HUES6 (cell line): Measurements from ENCODE around the gene PXT1.
"Not testable (repeated sequence)": the region's sequence is repeated elsewhere in the genome, so short reads cannot be mapped to it uniquely, and the experiment has no call there.

Experiments
- H3K27ac ChIP-seq: 2 replicates; pipeline ENCODE4 v1.7.0; 2013; ENCODE audit warnings: low read depth, mild to moderate bottlenecking, low read length, inconsistent platforms
- H3K27me3 ChIP-seq: 2 replicates; pipeline ENCODE4 v1.6.1; 2013; ENCODE audit warnings: low read length; ENCODE audit not compliant: control insufficient read depth, insufficient read depth
- H3K36me3 ChIP-seq: 2 replicates; pipeline ENCODE4 v1.6.1; 2013; ENCODE audit warnings: low read length; ENCODE audit not compliant: control insufficient read depth, insufficient read depth
- H3K4me1 ChIP-seq: 2 replicates; pipeline ENCODE4 v1.6.1; 2013; ENCODE audit warnings: low read length; ENCODE audit not compliant: control insufficient read depth, insufficient read depth
- H3K4me3 ChIP-seq: 2 replicates; pipeline ENCODE4 v1.5.1; 2013; ENCODE audit warnings: low read depth, low read length
- H3K9ac ChIP-seq: one replicate; pipeline ENCODE4 v1.6.1; 2013; ENCODE audit warnings: mild to moderate bottlenecking, low read length
- H3K9me3 ChIP-seq: 2 replicates; pipeline ENCODE4 v1.6.1; 2013; ENCODE audit warnings: low read depth, low read length; ENCODE audit not compliant: control insufficient read depth, insufficient read depth

The PXT1 gene

GRCh38 chr6:36442671-36443470 lies at the start of gene PXT1, which contains the start of gene KCTD20:
Gene PXT1, minus strand, starts transcription at chr6:36442854. Its CDS starts 16,772 bp downstream, at chr6:36426082.
Gene KCTD20, plus strand, starts transcription at chr6:36443000. Its CDS starts 27,098 bp downstream, at chr6:36470098.
- no peaks in the 10 kb centered on the region for H3K27me3 ChIP-seq
- H3K36me3 ChIP-seq = no peaks in the 10 kb centered on the region
- peaks cover 22% of the 10 kb centered on the region for H3K4me1 ChIP-seq
- peak within 1 kb of the TSS; percentile 91 for H3K4me3 ChIP-seq
- H3K9me3 ChIP-seq = no peaks in the 10 kb centered on the region
- peak within 1 kb of the TSS; percentile 94 for H3K9ac ChIP-seq
- H3K27ac ChIP-seq = peak within 1 kb of the TSS; percentile 90

- Histone ChIP-seq H3K9ac (no peak overlapping the region), H3K27ac (no peak overlapping the region), H3K4me3 (no peak overlapping the region)
Measured at GRCh38 chr6:36492092-36492491, 49.4 kb upstream of the PXT1 start.

GRCh38 chr6:36491378-36491965 lies 48.8 kb upstream of the PXT1 start:
- no peak overlapping the region for H3K9ac ChIP-seq
- H3K4me3 ChIP-seq = no peak overlapping the region
- peaks cover 15% of the 10 kb centered on the region for H3K4me1 ChIP-seq
- H3K27me3 ChIP-seq = no peaks in the 10 kb centered on the region
- peaks cover 45% of the 10 kb centered on the region for H3K36me3 ChIP-seq
- H3K9me3 ChIP-seq = no peaks in the 10 kb centered on the region
- no peak overlapping the region for H3K27ac ChIP-seq

More at GRCh38 chr6:36492092-36492491, 49.4 kb upstream of the PXT1 start:
- peaks cover 45% of the 10 kb centered on the region for H3K36me3 ChIP-seq
- no peaks in the 10 kb centered on the region for H3K9me3 ChIP-seq
- H3K27me3 ChIP-seq = no peaks in the 10 kb centered on the region
- H3K4me1 ChIP-seq = peaks cover 15% of the 10 kb centered on the region

- Histone ChIP-seq H3K9ac (no peak overlapping the region), H3K27me3 (no peaks in the 10 kb centered on the region), H3K36me3 (peaks cover 44% of the 10 kb centered on the region), H3K9me3 (no peaks in the 10 kb centered on the region), H3K4me3 (no peak overlapping the region), H3K27ac (no peak overlapping the region), H3K4me1 (peaks cover 13% of the 10 kb centered on the region)
Measured at GRCh38 chr6:36489426-36489825, 46.8 kb upstream of the PXT1 start.

- Histone ChIP-seq H3K9ac (no peak overlapping the region), H3K9me3 (no peaks in the 10 kb centered on the region), H3K4me1 (peaks cover 10% of the 10 kb centered on the region), H3K27ac (no peak overlapping the region), H3K27me3 (no peaks in the 10 kb centered on the region), H3K36me3 (peaks cover 48% of the 10 kb centered on the region), H3K4me3 (no peak overlapping the region)
Measured at GRCh38 chr6:36488221-36488620, 45.6 kb upstream of the PXT1 start.

- no peaks in the 10 kb centered on the region for H3K27me3 ChIP-seq
- H3K36me3 ChIP-seq = peaks cover 48% of the 10 kb centered on the region
- peaks cover 8% of the 10 kb centered on the region for H3K4me1 ChIP-seq
- H3K9me3 ChIP-seq = no peaks in the 10 kb centered on the region
- H3K9ac ChIP-seq = no peak overlapping the region
- no peak overlapping the region for H3K27ac ChIP-seq
- H3K4me3 ChIP-seq = no peak overlapping the region
Measured at GRCh38 chr6:36487698-36488097, 45.0 kb upstream of the PXT1 start.

GRCh38 chr6:36484736-36485135 lies 42.1 kb upstream of the PXT1 start:
- peaks cover 69% of the 10 kb centered on the region for H3K36me3 ChIP-seq

GRCh38 chr6:36483326-36483725 lies 40.7 kb upstream of the PXT1 start:
- H3K27me3 ChIP-seq, H3K9me3 ChIP-seq, H3K4me1 ChIP-seq, H3K4me3 ChIP-seq, H3K27ac ChIP-seq, H3K9ac ChIP-seq: not testable (repeated sequence)
- peaks cover 77% of the 10 kb centered on the region for H3K36me3 ChIP-seq

More at GRCh38 chr6:36484736-36485135, 42.1 kb upstream of the PXT1 start:
- H3K4me1 ChIP-seq = no peaks in the 10 kb centered on the region
- no peak overlapping the region for H3K9ac ChIP-seq
- H3K4me3 ChIP-seq = no peak overlapping the region
- no peaks in the 10 kb centered on the region for H3K9me3 ChIP-seq
- H3K27ac ChIP-seq = no peak overlapping the region
- H3K27me3 ChIP-seq = no peaks in the 10 kb centered on the region

- Histone ChIP-seq H3K9ac (no peak overlapping the region), H3K27me3 (no peaks in the 10 kb centered on the region), H3K4me1 (no peaks in the 10 kb centered on the region), H3K9me3 (no peaks in the 10 kb centered on the region), H3K27ac (no peak overlapping the region), H3K36me3 (peaks cover 52% of the 10 kb centered on the region), H3K4me3 (no peak overlapping the region)
Measured at GRCh38 chr6:36479256-36479655, 36.6 kb upstream of the PXT1 start.

- Histone ChIP-seq H3K9me3 (no peaks in the 10 kb centered on the region), H3K27ac (no peak overlapping the region), H3K4me1 (no peaks in the 10 kb centered on the region), H3K27me3 (no peaks in the 10 kb centered on the region), H3K36me3 (peaks cover 48% of the 10 kb centered on the region), H3K9ac (no peak overlapping the region), H3K4me3 (no peak overlapping the region)
Measured at GRCh38 chr6:36478051-36478526, 35.4 kb upstream of the PXT1 start.

GRCh38 chr6:36469946-36470345 lies 27.3 kb upstream of the PXT1 start:
- no peaks in the 10 kb centered on the region for H3K4me1 ChIP-seq
- H3K27ac ChIP-seq = no peak overlapping the region
- peaks cover 21% of the 10 kb centered on the region for H3K36me3 ChIP-seq
- no peaks in the 10 kb centered on the region for H3K27me3 ChIP-seq
- H3K9me3 ChIP-seq = no peaks in the 10 kb centered on the region
- H3K4me3 ChIP-seq = no peak overlapping the region
- no peak overlapping the region for H3K9ac ChIP-seq
